GM21423 (cell line): ENCODE results near the gene ZNRF3.

Source experiments
- ATAC-seq: cut with Tn5 transposase; IDR thresholded peaks from one replicate; pipeline ENCODE4 v1.9.1; 2021; ENCODE audit warnings: mild to moderate bottlenecking, moderate library complexity; ENCODE audit not compliant: unreplicated experiment

The ZNRF3 gene

GRCh38 chr22:28981818-28982499 is 98.6 kb downstream of the ZNRF3 start:
- ATAC-seq: no peak

GRCh38 chr22:28983190-28983589 is 99.8 kb downstream of the ZNRF3 start:
- ATAC-seq: no peak

- ATAC-seq: no peak
These were observed 100.5 kb downstream of the ZNRF3 start for GRCh38 chr22:28983788-28984441.

GRCh38 chr22:28984482-28985158 is 101.2 kb downstream of the ZNRF3 start:
- no peak for ATAC-seq

- no peak for ATAC-seq
These were observed 102.4 kb downstream of the ZNRF3 start for GRCh38 chr22:28985581-28986290.

GRCh38 chr22:28986366-28986765 is 103.0 kb downstream of the ZNRF3 start:
- no peak for ATAC-seq

- no peak for ATAC-seq
These were observed 105.1 kb downstream of the ZNRF3 start for GRCh38 chr22:28988457-28988856.

- ATAC-seq: no peak
These were observed 105.7 kb downstream of the ZNRF3 start for GRCh38 chr22:28989035-28989464.

- no peak for ATAC-seq
These were observed 106.1 kb downstream of the ZNRF3 start for GRCh38 chr22:28989484-28989883.

- ATAC-seq: no peak
These were observed 106.5 kb downstream of the ZNRF3 start for GRCh38 chr22:28989912-28990311.

GRCh38 chr22:28992565-28993356 is 109.4 kb downstream of the ZNRF3 start:
- ATAC-seq: no peak

GRCh38 chr22:28994522-28994921 is 111.2 kb downstream of the ZNRF3 start:
- no peak for ATAC-seq

GRCh38 chr22:28995551-28995950 is 112.2 kb downstream of the ZNRF3 start:
- ATAC-seq: no peak

GRCh38 chr22:28997342-28997741 is 114.0 kb downstream of the ZNRF3 start:
- no peak for ATAC-seq

GRCh38 chr22:28998681-28999080 is 115.3 kb downstream of the ZNRF3 start:
- no peak for ATAC-seq

- no peak for ATAC-seq
These were observed 116.1 kb downstream of the ZNRF3 start for GRCh38 chr22:28999510-28999909.

- ATAC-seq: no peak
These were observed 116.7 kb downstream of the ZNRF3 start for GRCh38 chr22:28999919-29000556.

GRCh38 chr22:29000641-29001040 is 117.3 kb downstream of the ZNRF3 start:
- no peak for ATAC-seq

- ATAC-seq: no peak
These were observed 119.2 kb downstream of the ZNRF3 start for GRCh38 chr22:29002603-29003002.

GRCh38 chr22:29003552-29003951 is 120.2 kb downstream of the ZNRF3 start:
- no peak for ATAC-seq
